Umbilical cord (tissue), 2 donors: Measurements from ENCODE around the gene ELMO3. TPM values are rescaled to one million over a fixed set of nuclear protein-coding genes. Genes with fewer than 3 reads are reported as not detected.

Experiments
- DNase-seq: peaks from one replicate; pipeline ENCODE4 v3.0.0-alpha.2; 2015; ENCODE audit warnings: low spot score
- total RNA-seq: library from RNA; depleted of rRNA; stranded (reverse); fragments of >200 nt; gene quantifications from one replicate; pipeline ENCODE4 v1.2.3, GENCODE V29; 2014; ENCODE audit warnings: low replicate concordance; ENCODE audit not compliant: insufficient read depth

The ELMO3 gene
- total RNA-seq, 1 donor from 2014 or later: not detected

- no peak for DNase-seq
Observed at GRCh38 chr16:67163999-67164558, 34.9 kb upstream of the ELMO3 start.

GRCh38 chr16:67164599-67165061 lies 34.3 kb upstream of the ELMO3 start, which contains the start of gene HSF4:
TSS of gene HSF4 (plus strand) at chr16:67164745. CDS start at chr16:67164812, 67 bp downstream.
- peak; percentile 32 for DNase-seq

GRCh38 chr16:67165121-67166078 lies 33.5 kb upstream of the ELMO3 start:
- DNase-seq: no peak

- no peak for DNase-seq
Observed at GRCh38 chr16:67166110-67166547, 32.8 kb upstream of the ELMO3 start.

GRCh38 chr16:67166598-67167168 lies 32.2 kb upstream of the ELMO3 start:
- DNase-seq: no peak

GRCh38 chr16:67167588-67167987 lies 31.3 kb upstream of the ELMO3 start:
- DNase-seq: no peak

GRCh38 chr16:67169011-67169451 lies 29.9 kb upstream of the ELMO3 start:
- no peak for DNase-seq

GRCh38 chr16:67169642-67170167 lies 29.2 kb upstream of the ELMO3 start:
- DNase-seq: peak; percentile 54

GRCh38 chr16:67170168-67170948 lies 28.6 kb upstream of the ELMO3 start, which contains the start of gene NOL3:
TSS of gene NOL3 (plus strand) at chr16:67170538.
- peak; percentile 93 for DNase-seq

GRCh38 chr16:67170949-67171649 lies 27.8 kb upstream of the ELMO3 start:
- peak; percentile 42 for DNase-seq

GRCh38 chr16:67173323-67173722 lies 25.6 kb upstream of the ELMO3 start:
- no peak for DNase-seq

GRCh38 chr16:67173808-67174705 lies 24.9 kb upstream of the ELMO3 start:
- DNase-seq: peak; percentile 81

GRCh38 chr16:67174706-67175231 lies 24.2 kb upstream of the ELMO3 start:
- DNase-seq: no peak

GRCh38 chr16:67176662-67177061 lies 22.3 kb upstream of the ELMO3 start:
- no peak for DNase-seq

GRCh38 chr16:67177743-67178699 lies 20.9 kb upstream of the ELMO3 start:
- DNase-seq: peak; percentile 72

GRCh38 chr16:67179421-67180080 lies 19.4 kb upstream of the ELMO3 start:
- no peak for DNase-seq

- DNase-seq: no peak
Observed at GRCh38 chr16:67180166-67180565, 18.8 kb upstream of the ELMO3 start.
